Embryonic facial prominence (tissue), 1 donor: ENCODE data around the gene CREB5.

Experiments
- DNase-seq: peaks from one replicate; pipeline ENCODE4 v3.0.0-alpha.2; 2016; ENCODE audit errors: extremely low spot score

CREB5 gene

GRCh38 chr7:28682801-28683200 lies 270.5 kb downstream of the CREB5 start:
- no peak for DNase-seq

- no peak for DNase-seq
Measured at GRCh38 chr7:28684650-28685241, 272.4 kb downstream of the CREB5 start.

- DNase-seq = no peak
Measured at GRCh38 chr7:28685242-28685643, 272.9 kb downstream of the CREB5 start.

- DNase-seq = peak; percentile 98
Measured at GRCh38 chr7:28685644-28686417, 273.5 kb downstream of the CREB5 start.

- peak; percentile 88 for DNase-seq
Measured at GRCh38 chr7:28686418-28686800, 274.1 kb downstream of the CREB5 start.

GRCh38 chr7:28687537-28687936 lies 275.2 kb downstream of the CREB5 start:
- DNase-seq = no peak

- DNase-seq = no peak
Measured at GRCh38 chr7:28688174-28688573, 275.9 kb downstream of the CREB5 start.

GRCh38 chr7:28688651-28689050 lies 276.3 kb downstream of the CREB5 start:
- DNase-seq = no peak

GRCh38 chr7:28695300-28696295 lies 283.3 kb downstream of the CREB5 start:
- DNase-seq = no peak

- no peak for DNase-seq
Measured at GRCh38 chr7:28697913-28698563, 285.7 kb downstream of the CREB5 start.

GRCh38 chr7:28698840-28699239 lies 286.5 kb downstream of the CREB5 start:
- DNase-seq = no peak

- no peak for DNase-seq
Measured at GRCh38 chr7:28700096-28700495, 287.8 kb downstream of the CREB5 start.

GRCh38 chr7:28700790-28701203 lies 288.5 kb downstream of the CREB5 start:
- no peak for DNase-seq

- no peak for DNase-seq
Measured at GRCh38 chr7:28701731-28702130, 289.4 kb downstream of the CREB5 start.

GRCh38 chr7:28702171-28702570 lies 289.9 kb downstream of the CREB5 start:
- DNase-seq = no peak

GRCh38 chr7:28703037-28703765 lies 290.9 kb downstream of the CREB5 start:
- DNase-seq = no peak

- no peak for DNase-seq
Measured at GRCh38 chr7:28704706-28705105, 292.4 kb downstream of the CREB5 start.

GRCh38 chr7:28705350-28705749 lies 293.0 kb downstream of the CREB5 start:
- DNase-seq = no peak

- DNase-seq = no peak
Measured at GRCh38 chr7:28706584-28706983, 294.3 kb downstream of the CREB5 start.

GRCh38 chr7:28707291-28707690 lies 295.0 kb downstream of the CREB5 start:
- no peak for DNase-seq
